ENCODE data around the gene CAGE1.

Gene CAGE1

GRCh38 chr6:7424058-7424457 lies 34.5 kb upstream of the CAGE1 start:
- H3K9ac ChIP-seq (ENCODE audit: low read length) = no peak overlapping the region
- H3K27me3 ChIP-seq (ENCODE audit: control insufficient read depth, insufficient read depth, low read length) = no peaks in the 10 kb centered on the region
- no peak overlapping the region for H3K4me3 ChIP-seq (ENCODE audit: low read length)
- H3K27ac ChIP-seq (ENCODE audit: low read depth, low read length) = no peak overlapping the region
- H3K4me1 ChIP-seq (ENCODE audit: control insufficient read depth, insufficient read depth, low read length) = no peaks in the 10 kb centered on the region
- no peaks in the 10 kb centered on the region for H3K36me3 ChIP-seq (ENCODE audit: control insufficient read depth, insufficient read depth, low read length)

- H3K27ac ChIP-seq (ENCODE audit: low read depth, low read length) = no peak overlapping the region
- no peaks in the 10 kb centered on the region for H3K27me3 ChIP-seq (ENCODE audit: control insufficient read depth, insufficient read depth, low read length)
- peaks cover 7% of the 10 kb centered on the region for H3K36me3 ChIP-seq (ENCODE audit: control insufficient read depth, insufficient read depth, low read length)
- H3K4me1 ChIP-seq (ENCODE audit: control insufficient read depth, insufficient read depth, low read length) = no peaks in the 10 kb centered on the region
- no peak overlapping the region for H3K4me3 ChIP-seq (ENCODE audit: low read length)
- no peak overlapping the region for H3K9ac ChIP-seq (ENCODE audit: low read length)
Observed at GRCh38 chr6:7421066-7421465, 31.5 kb upstream of the CAGE1 start.

- Histone ChIP-seq H3K36me3 (ENCODE audit: control insufficient read depth, insufficient read depth, low read length) (peaks cover 22% of the 10 kb centered on the region), H3K9ac (ENCODE audit: low read length) (no peak overlapping the region), H3K27ac (ENCODE audit: low read depth, low read length) (no peak overlapping the region), H3K27me3 (ENCODE audit: control insufficient read depth, insufficient read depth, low read length) (no peaks in the 10 kb centered on the region), H3K4me3 (ENCODE audit: low read length) (no peak overlapping the region), H3K4me1 (ENCODE audit: control insufficient read depth, insufficient read depth, low read length) (no peaks in the 10 kb centered on the region)
Observed at GRCh38 chr6:7419065-7419464, 29.5 kb upstream of the CAGE1 start.

- Histone ChIP-seq H3K27ac (ENCODE audit: low read depth, low read length) (no peak overlapping the region), H3K36me3 (ENCODE audit: control insufficient read depth, insufficient read depth, low read length) (peaks cover 22% of the 10 kb centered on the region), H3K4me1 (ENCODE audit: control insufficient read depth, insufficient read depth, low read length) (no peaks in the 10 kb centered on the region), H3K4me3 (ENCODE audit: low read length) (no peak overlapping the region), H3K9ac (ENCODE audit: low read length) (no peak overlapping the region), H3K27me3 (ENCODE audit: control insufficient read depth, insufficient read depth, low read length) (no peaks in the 10 kb centered on the region)
Observed at GRCh38 chr6:7418238-7418905, 28.8 kb upstream of the CAGE1 start.

GRCh38 chr6:7417684-7418083 lies 28.1 kb upstream of the CAGE1 start:
- Histone ChIP-seq H3K36me3 (ENCODE audit: control insufficient read depth, insufficient read depth, low read length) (peaks cover 22% of the 10 kb centered on the region), H3K4me1 (ENCODE audit: control insufficient read depth, insufficient read depth, low read length) (no peaks in the 10 kb centered on the region), H3K27ac (ENCODE audit: low read depth, low read length) (no peak overlapping the region), H3K27me3 (ENCODE audit: control insufficient read depth, insufficient read depth, low read length) (no peaks in the 10 kb centered on the region), H3K4me3 (ENCODE audit: low read length) (no peak overlapping the region), H3K9ac (ENCODE audit: low read length) (no peak overlapping the region)

GRCh38 chr6:7414811-7415210 lies 25.3 kb upstream of the CAGE1 start:
- H3K36me3 ChIP-seq (ENCODE audit: control insufficient read depth, insufficient read depth, low read length) = peaks cover 29% of the 10 kb centered on the region
- H3K9ac ChIP-seq (ENCODE audit: low read length) = no peak overlapping the region
- no peak overlapping the region for H3K27ac ChIP-seq (ENCODE audit: low read depth, low read length)
- H3K27me3 ChIP-seq (ENCODE audit: control insufficient read depth, insufficient read depth, low read length) = no peaks in the 10 kb centered on the region
- no peaks in the 10 kb centered on the region for H3K4me1 ChIP-seq (ENCODE audit: control insufficient read depth, insufficient read depth, low read length)
- H3K4me3 ChIP-seq (ENCODE audit: low read length) = no peak overlapping the region

- Histone ChIP-seq H3K27me3 (ENCODE audit: control insufficient read depth, insufficient read depth, low read length) (no peaks in the 10 kb centered on the region), H3K27ac (ENCODE audit: low read depth, low read length) (no peak overlapping the region), H3K36me3 (ENCODE audit: control insufficient read depth, insufficient read depth, low read length) (peaks cover 31% of the 10 kb centered on the region), H3K4me3 (ENCODE audit: low read length) (no peak overlapping the region), H3K4me1 (ENCODE audit: control insufficient read depth, insufficient read depth, low read length) (no peaks in the 10 kb centered on the region), H3K9ac (ENCODE audit: low read length) (no peak overlapping the region)
Observed at GRCh38 chr6:7413151-7413823, 23.7 kb upstream of the CAGE1 start.

- Histone ChIP-seq H3K4me1 (ENCODE audit: control insufficient read depth, insufficient read depth, low read length) (no peaks in the 10 kb centered on the region), H3K36me3 (ENCODE audit: control insufficient read depth, insufficient read depth, low read length) (peaks cover 39% of the 10 kb centered on the region), H3K27ac (ENCODE audit: low read depth, low read length) (no peak overlapping the region), H3K4me3 (ENCODE audit: low read length) (no peak overlapping the region), H3K9ac (ENCODE audit: low read length) (no peak overlapping the region), H3K27me3 (ENCODE audit: control insufficient read depth, insufficient read depth, low read length) (no peaks in the 10 kb centered on the region)
Observed at GRCh38 chr6:7411328-7411727, 21.8 kb upstream of the CAGE1 start.

- H3K9ac ChIP-seq (ENCODE audit: low read length) = no peak overlapping the region
- H3K4me3 ChIP-seq (ENCODE audit: low read length) = no peak overlapping the region
- H3K27ac ChIP-seq (ENCODE audit: low read depth, low read length) = no peak overlapping the region
- no peaks in the 10 kb centered on the region for H3K27me3 ChIP-seq (ENCODE audit: control insufficient read depth, insufficient read depth, low read length)
- no peaks in the 10 kb centered on the region for H3K4me1 ChIP-seq (ENCODE audit: control insufficient read depth, insufficient read depth, low read length)
- H3K36me3 ChIP-seq (ENCODE audit: control insufficient read depth, insufficient read depth, low read length) = peaks cover 36% of the 10 kb centered on the region
Observed at GRCh38 chr6:7410851-7411250, 21.3 kb upstream of the CAGE1 start.

GRCh38 chr6:7409740-7410139 lies 20.2 kb upstream of the CAGE1 start:
- peaks cover 35% of the 10 kb centered on the region for H3K36me3 ChIP-seq (ENCODE audit: control insufficient read depth, insufficient read depth, low read length)

GRCh38 chr6:7406743-7407142 lies 17.2 kb upstream of the CAGE1 start:
- Histone ChIP-seq H3K4me3 (ENCODE audit: low read length) (no peak overlapping the region), H3K4me1 (ENCODE audit: control insufficient read depth, insufficient read depth, low read length) (no peaks in the 10 kb centered on the region), H3K36me3 (ENCODE audit: control insufficient read depth, insufficient read depth, low read length) (peaks cover 30% of the 10 kb centered on the region), H3K9ac (ENCODE audit: low read length) (no peak overlapping the region), H3K27me3 (ENCODE audit: control insufficient read depth, insufficient read depth, low read length) (no peaks in the 10 kb centered on the region), H3K27ac (ENCODE audit: low read depth, low read length) (no peak overlapping the region)

More at GRCh38 chr6:7409740-7410139, 20.2 kb upstream of the CAGE1 start:
- H3K27me3 ChIP-seq (ENCODE audit: control insufficient read depth, insufficient read depth, low read length) = no peaks in the 10 kb centered on the region
- no peak overlapping the region for H3K9ac ChIP-seq (ENCODE audit: low read length)
- H3K4me3 ChIP-seq (ENCODE audit: low read length) = no peak overlapping the region
- no peaks in the 10 kb centered on the region for H3K4me1 ChIP-seq (ENCODE audit: control insufficient read depth, insufficient read depth, low read length)
- H3K27ac ChIP-seq (ENCODE audit: low read depth, low read length) = no peak overlapping the region

GRCh38 chr6:7404546-7404945 lies 15.0 kb upstream of the CAGE1 start:
- peaks cover 24% of the 10 kb centered on the region for H3K36me3 ChIP-seq (ENCODE audit: control insufficient read depth, insufficient read depth, low read length)

GRCh38 chr6:7402716-7403115 lies 13.2 kb upstream of the CAGE1 start:
- Histone ChIP-seq H3K4me3 (ENCODE audit: low read length) (no peak overlapping the region), H3K27ac (ENCODE audit: low read depth, low read length) (no peak overlapping the region), H3K4me1 (ENCODE audit: control insufficient read depth, insufficient read depth, low read length) (no peaks in the 10 kb centered on the region), H3K9ac (ENCODE audit: low read length) (no peak overlapping the region), H3K36me3 (ENCODE audit: control insufficient read depth, insufficient read depth, low read length) (peaks cover 20% of the 10 kb centered on the region), H3K27me3 (ENCODE audit: control insufficient read depth, insufficient read depth, low read length) (no peaks in the 10 kb centered on the region)

More at GRCh38 chr6:7404546-7404945, 15.0 kb upstream of the CAGE1 start:
- Histone ChIP-seq H3K4me1 (ENCODE audit: control insufficient read depth, insufficient read depth, low read length) (no peaks in the 10 kb centered on the region), H3K9ac (ENCODE audit: low read length) (no peak overlapping the region), H3K27ac (ENCODE audit: low read depth, low read length) (no peak overlapping the region), H3K4me3 (ENCODE audit: low read length) (no peak overlapping the region), H3K27me3 (ENCODE audit: control insufficient read depth, insufficient read depth, low read length) (no peaks in the 10 kb centered on the region)

All from rectal smooth muscle tissue (tissue), 1 donor.